ENCODE measurements around the gene SNX30. TPM values are rescaled to one million over a fixed set of nuclear protein-coding genes. Genes with fewer than 3 reads are reported as not detected.

SNX30 gene
- total RNA-seq, 1 donor from 2014 or later = 7.9 TPM

DNA sequence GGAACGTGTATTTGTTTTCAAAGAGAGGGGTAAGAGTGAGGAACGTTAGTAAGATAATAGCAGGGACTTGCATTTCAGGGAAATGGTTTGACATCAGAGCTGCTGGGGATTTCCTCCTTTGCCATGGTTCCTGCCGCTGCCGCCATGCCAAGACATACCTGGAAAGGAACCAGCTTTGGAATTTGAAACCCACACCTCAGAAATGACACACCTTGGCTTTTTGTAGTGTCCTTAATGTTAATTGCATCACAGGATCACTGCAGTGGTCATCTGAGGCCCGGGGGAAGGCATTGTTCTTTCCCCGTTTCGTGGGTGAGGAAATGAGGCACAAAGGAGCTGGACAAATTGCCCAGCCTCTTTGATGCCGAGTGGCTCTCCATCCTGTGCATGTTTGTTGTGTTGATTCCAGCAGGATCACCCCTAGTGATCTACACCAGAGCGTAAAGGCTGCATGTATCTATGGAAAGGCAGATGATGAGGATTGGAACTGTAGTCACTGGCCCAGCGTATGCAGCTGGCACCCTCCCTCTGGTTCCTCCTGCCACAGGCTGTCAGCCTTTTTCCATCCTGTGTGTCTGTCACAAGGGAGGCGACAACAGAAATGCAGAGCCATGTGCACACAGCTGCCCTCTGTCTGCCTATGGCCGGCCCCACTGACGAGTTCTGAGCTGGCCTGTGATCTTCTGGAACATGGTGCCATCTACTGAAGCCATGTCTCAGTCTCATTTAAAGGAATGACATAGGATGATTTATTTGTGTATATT lies 102.4 kb downstream of the SNX30 start:
- intact Hi-C loops (cut with DNase I) = no loop called here
- peaks cover 0 to 15% of the 10 kb centered on the region in 2 donors for H3K36me3 ChIP-seq
- TF ChIP-seq POLR2A (IDR thresholded peaks at IDR 0.05) (no peak), CTCF (IDR thresholded peaks at IDR 0.05) (no peak), POLR2AphosphoS5 (IDR thresholded peaks at IDR 0.05; ENCODE audit: insufficient read depth in 1 of 2, low read depth in 1 of 2) (no peak)
- no peak for DNase-seq (ENCODE audit: extremely low spot score in 2 of 2)
- H3K9me3 ChIP-seq = no peaks in the 10 kb centered on the region
- no peaks in the 10 kb centered on the region for H3K27me3 ChIP-seq
- no peak overlapping the region for H3K4me3 ChIP-seq
- no peak overlapping the region for H3K27ac ChIP-seq
- H3K4me1 ChIP-seq = no peaks in the 10 kb centered on the region

DNA sequence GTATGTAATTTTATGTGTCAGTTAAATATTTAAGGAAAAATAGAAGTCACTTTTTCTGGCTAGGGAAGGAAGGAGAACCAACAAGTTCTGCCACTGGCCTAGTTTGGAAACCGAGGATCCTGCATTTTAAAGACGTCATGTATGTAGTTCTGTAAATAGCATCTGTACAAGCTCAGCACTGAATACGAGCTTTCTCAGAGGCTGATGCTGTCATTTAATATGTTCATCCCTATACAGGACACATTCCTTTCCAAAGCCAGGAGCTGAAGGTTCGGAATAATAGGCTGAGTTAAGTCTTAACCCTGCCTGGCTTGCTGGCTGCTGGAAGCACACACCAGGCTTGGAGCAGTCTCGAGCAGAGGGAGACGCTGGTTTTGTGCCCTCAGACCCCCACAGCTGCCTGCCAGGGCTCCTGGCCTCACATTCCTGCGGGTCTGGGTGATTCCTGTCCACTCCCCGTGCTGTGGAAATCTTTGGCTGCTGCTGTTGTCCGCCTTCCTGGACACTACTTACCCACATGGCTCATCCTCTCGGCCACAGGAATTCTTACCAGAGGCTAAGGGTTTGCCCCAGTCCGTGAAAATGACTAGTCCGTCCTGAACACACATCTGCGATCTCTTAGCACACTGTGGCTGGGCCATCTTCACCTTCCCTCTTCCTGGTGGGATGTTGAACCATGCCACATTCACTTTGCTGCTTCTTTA lies 103.5 kb downstream of the SNX30 start:
- TF ChIP-seq CTCF (IDR thresholded peaks at IDR 0.05) (no peak), POLR2A (IDR thresholded peaks at IDR 0.05) (no peak), POLR2AphosphoS5 (IDR thresholded peaks at IDR 0.05; ENCODE audit: insufficient read depth in 1 of 2, low read depth in 1 of 2) (no peak)
- Histone ChIP-seq H3K27ac (no peak overlapping the region), H3K9me3 (no peaks in the 10 kb centered on the region), H3K4me1 (no peaks in the 10 kb centered on the region), H3K36me3 (peaks cover 0 to 15% of the 10 kb centered on the region in 2 donors), H3K4me3 (no peak overlapping the region), H3K27me3 (no peaks in the 10 kb centered on the region)
- intact Hi-C loops (cut with DNase I) = no loop called here
- DNase-seq (ENCODE audit: extremely low spot score in 2 of 2) = no peak

DNA sequence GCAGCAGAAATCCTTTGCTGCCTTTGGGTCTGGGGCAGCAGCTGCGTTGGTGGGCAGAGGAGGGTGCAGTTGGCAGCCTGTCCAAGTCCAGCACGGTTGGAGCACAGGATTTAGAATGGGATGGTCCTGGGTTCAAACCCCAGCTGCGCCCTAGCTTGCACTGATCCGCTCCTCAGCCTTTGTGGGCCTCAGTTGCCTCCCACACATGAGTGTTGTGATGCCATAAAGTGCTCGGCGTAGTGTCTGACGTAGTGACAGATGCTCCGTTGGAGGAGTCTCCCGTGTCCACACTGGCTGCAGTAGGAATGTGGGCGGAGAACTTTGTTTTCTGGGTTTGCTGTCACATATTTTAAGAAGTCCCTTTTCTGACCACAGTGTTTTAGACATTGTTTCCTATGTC lies 104.1 kb downstream of the SNX30 start:
- Histone ChIP-seq H3K4me1 (no peaks in the 10 kb centered on the region), H3K27me3 (no peaks in the 10 kb centered on the region), H3K27ac (no peak overlapping the region), H3K9me3 (no peaks in the 10 kb centered on the region), H3K36me3 (peaks cover 0 to 15% of the 10 kb centered on the region in 2 donors), H3K4me3 (no peak overlapping the region)
- TF ChIP-seq CTCF (IDR thresholded peaks at IDR 0.05) (no peak), POLR2A (IDR thresholded peaks at IDR 0.05) (no peak), POLR2AphosphoS5 (IDR thresholded peaks at IDR 0.05; ENCODE audit: insufficient read depth in 1 of 2, low read depth in 1 of 2) (no peak)
- intact Hi-C loops (cut with DNase I) = no loop called here
- no peak for DNase-seq (ENCODE audit: extremely low spot score in 2 of 2)

DNA sequence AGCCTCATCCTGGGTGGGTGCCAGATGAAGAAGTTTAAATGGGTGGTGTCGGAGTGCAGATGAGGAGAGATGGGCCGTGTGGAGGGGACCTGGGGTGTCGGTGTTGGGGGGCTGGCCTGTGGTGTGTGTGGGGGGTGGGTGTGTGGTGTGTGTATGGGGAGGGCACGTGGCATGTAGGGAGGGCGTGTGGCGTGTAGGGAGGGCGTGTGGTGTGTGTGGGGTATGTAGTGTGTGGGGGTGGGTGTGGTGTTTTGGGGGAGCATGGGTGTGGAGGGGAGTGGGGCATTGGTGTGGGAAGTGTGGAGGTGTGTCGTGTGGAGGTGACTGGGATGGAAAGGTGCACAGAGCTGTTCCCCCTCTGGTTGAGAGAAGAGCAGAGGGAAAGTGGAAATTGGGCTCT lies 105.6 kb downstream of the SNX30 start:
- Histone ChIP-seq H3K4me1 (no peaks in the 10 kb centered on the region), H3K9me3 (no peaks in the 10 kb centered on the region), H3K36me3 (peaks cover 0 to 14% of the 10 kb centered on the region in 2 donors), H3K27ac (no peak overlapping the region), H3K27me3 (no peaks in the 10 kb centered on the region), H3K4me3 (no peak overlapping the region)
- TF ChIP-seq POLR2A (IDR thresholded peaks at IDR 0.05) (no peak), POLR2AphosphoS5 (IDR thresholded peaks at IDR 0.05; ENCODE audit: insufficient read depth in 1 of 2, low read depth in 1 of 2) (no peak), CTCF (IDR thresholded peaks at IDR 0.05) (no peak)
- intact Hi-C loops (cut with DNase I) = no loop called here
- DNase-seq (ENCODE audit: extremely low spot score in 2 of 2) = no peak

GRCh38 chr9:112856843-112857242 lies 106.3 kb downstream of the SNX30 start:
- TF ChIP-seq POLR2A (IDR thresholded peaks at IDR 0.05) (no peak), POLR2AphosphoS5 (IDR thresholded peaks at IDR 0.05; ENCODE audit: insufficient read depth in 1 of 2, low read depth in 1 of 2) (no peak), CTCF (IDR thresholded peaks at IDR 0.05) (no peak)
- no peak for DNase-seq (ENCODE audit: extremely low spot score in 2 of 2)
- intact Hi-C loops (cut with DNase I) = no loop called here
- Histone ChIP-seq H3K27ac (no peak overlapping the region), H3K4me3 (no peak overlapping the region), H3K4me1 (no peaks in the 10 kb centered on the region), H3K9me3 (no peaks in the 10 kb centered on the region), H3K36me3 (peaks cover 0 to 9% of the 10 kb centered on the region in 2 donors), H3K27me3 (no peaks in the 10 kb centered on the region)

All from vagina (tissue), 2 donors.